Ovary (tissue), 9 donors: Measurements from ENCODE around the gene SETX. TPM values are rescaled to one million over a fixed set of nuclear protein-coding genes. Genes with fewer than 3 reads are reported as not detected.

Source experiments
- DNase-seq, 5 donors: peaks; one replicate each; pipeline ENCODE4 v3.0.0-alpha.2; 2019 to 2020
- H3K27ac ChIP-seq, 2 donors: fragments of 200-600 bp; one replicate each; pipeline versions ENCODE4 v1.5.1 to v1.8.0; 2019 to 2022
- H3K27me3 ChIP-seq: fragments of 200-600 bp; one replicate; pipeline ENCODE4 v1.8.0; 2022
- H3K36me3 ChIP-seq: fragments of 200-600 bp; sonication (generic); one replicate; pipeline ENCODE4 v1.5.1; 2019
- H3K4me1 ChIP-seq: one replicate; pipeline ENCODE4 v1.8.1; 2013; ENCODE audit warnings: mild to moderate bottlenecking, moderate library complexity; ENCODE audit not compliant: insufficient read depth
- H3K4me3 ChIP-seq: fragments of 200-600 bp; sonication (generic); one replicate; pipeline ENCODE4 v1.5.1; 2017
- H3K9me3 ChIP-seq, 2 donors: fragments of 200-600 bp in 1 of 2; sonication (generic) in 1 of 2; one replicate each; pipeline versions ENCODE4 v1.5.1 to v1.8.1; 2013 to 2019; ENCODE audit warnings: mild to moderate bottlenecking in 1 of 2, moderate library complexity in 1 of 2
- CTCF ChIP-seq, 3 donors: fragments of 450-650 bp in 2 of 3; fragments of 200-600 bp in 1 of 3; IDR thresholded peaks; one replicate each; pipeline versions ENCODE4 v1.5.1 to v1.8.0; 2016 to 2022; ENCODE audit warnings: antibody characterized with exemption in 3 of 3, mild to moderate bottlenecking in 1 of 3
- EP300 ChIP-seq: sonication (generic); formaldehyde crosslinking; IDR thresholded peaks from one replicate; pipeline ENCODE4 v1.6.1; 2017; ENCODE audit warnings: antibody characterized with exemption
- POLR2A ChIP-seq: fragments of 450-650 bp; IDR thresholded peaks from one replicate; pipeline ENCODE4 v1.6.1; 2017; ENCODE audit warnings: antibody characterized with exemption, mild to moderate bottlenecking, moderate library complexity
- WGBS, 3 donors: extraction: QIAGEN DNeasy Blood & Tissue Kit in 1 of 3; methylation state at CpG; one replicate each; pipeline versions ENCODE4 v1.1.5 to v1.1.7; 2013 to 2017; 5-methylcytosine and 5-hydroxymethylcytosine counted together
- intact Hi-C, 4 donors: fragments of 100-400 bp; cut with DNase I; formaldehyde crosslinking; loops; one replicate each; pipeline versions ENCODE4 v1.11.0 to v1.15.1; 2022 to 2023
- polyA plus RNA-seq, 2 donors: library from polyadenylated mRNA; stranded (reverse); fragments of 200-250 nt in 1 of 2; fragments of 350-450 nt in 1 of 2; fragmentation: Illumina TruSeq in 1 of 2; extraction: RNeasy Lipid Tissue Mini Kit (QIAGEN cat#74804) in 1 of 2; gene quantifications; one replicate each; pipeline ENCODE4 v1.2.3, GENCODE V29; 2013 to 2014
- total RNA-seq, 7 donors: library from RNA; depleted of rRNA in 2 of 7; stranded (reverse); fragments of >200 nt in 2 of 7; fragmentation: NEBNext Ultra II Directional in 3 of 7; extraction: Animal tissue kit (Norgen Biotek cat#: 25700) in 3 of 7; gene quantifications; one replicate each; pipeline versions ENCODE4 v1.1.0 to v1.2.4, GENCODE V29; 2016 to 2023
- donor health status: DM: no; HTN: no; CAD: no; lungs with moderate emphysema.
- donor health status: DM: no; HTN: no; CAD: no.
- donor health status: Bipolar disorder and iron deficiency.
- donor health status: DM: yes; HTN: yes; CAD: no.
- donor health status: DM: no; HTN: no; CAD: no.
- donor health status: DM: yes; HTN: yes; CAD: no.

SETX gene
- total and polyA plus RNA-seq, 9 donors: 19.9 to 51.9 (median 40.8) TPM

- Histone ChIP-seq H3K4me3 (no peak overlapping the region), H3K36me3 (no peaks in the 10 kb centered on the region), H3K27me3 (no peaks in the 10 kb centered on the region), H3K27ac (no peak overlapping the region), H3K4me1 (peaks cover 5% of the 10 kb centered on the region), H3K9me3 (no peaks in the 10 kb centered on the region)
- TF ChIP-seq EP300: no peak
- DNase-seq: peak in 2 of 5 donors; percentile 40 to 52
- intact Hi-C loops: no loop called here
- WGBS, 3 donors: 56 to 57% (median 57%) methylated on average over 19 of the region's 19 CpGs
Observed at GRCh38 chr9:132244582-132245455, 110.0 kb downstream of the SETX start.

- H3K36me3 ChIP-seq: no peaks in the 10 kb centered on the region
- TF ChIP-seq EP300 (no peak), CTCF (IDR thresholded peaks at IDR 0.05) (no peak), POLR2A (no peak)
- H3K27me3 ChIP-seq: no peaks in the 10 kb centered on the region
- H3K27ac ChIP-seq: no peak overlapping the region
- intact Hi-C loops: no loop called here
- DNase-seq: no peak
- peaks cover 5% of the 10 kb centered on the region for H3K4me1 ChIP-seq
- no peaks in the 10 kb centered on the region for H3K9me3 ChIP-seq
- H3K4me3 ChIP-seq: no peak overlapping the region
- WGBS, 3 donors: 85 to 92% (median 92%) methylated on average over 19 of the region's 19 CpGs
Observed at GRCh38 chr9:132243156-132244074, 111.4 kb downstream of the SETX start.

GRCh38 chr9:132242621-132243155, 112.1 kb downstream of the SETX start:
- 16 to 18% (median 18%) methylated on average over 18 of the region's 18 CpGs for WGBS, 3 donors
- no peak for TF ChIP-seq CTCF (IDR thresholded peaks at IDR 0.05)
- TF ChIP-seq POLR2A: no peak
- no peak for TF ChIP-seq EP300
- H3K27me3 ChIP-seq: no peaks in the 10 kb centered on the region
- no peaks in the 10 kb centered on the region for H3K9me3 ChIP-seq
- H3K4me3 ChIP-seq: peak overlapping the region; percentile 69
- H3K36me3 ChIP-seq: no peaks in the 10 kb centered on the region
- no peak overlapping the region for H3K27ac ChIP-seq
- DNase-seq: peak in 1 of 5 donors; percentile 31
- intact Hi-C loops: no loop called here
- H3K4me1 ChIP-seq: peaks cover 5% of the 10 kb centered on the region

- DNase-seq: peak; percentile 39 to 64 (median 51)
- H3K4me1 ChIP-seq: peaks cover 5% of the 10 kb centered on the region
- peak overlapping the region; percentile 69 for H3K4me3 ChIP-seq
- H3K27me3 ChIP-seq: no peaks in the 10 kb centered on the region
- H3K9me3 ChIP-seq: no peaks in the 10 kb centered on the region
- H3K36me3 ChIP-seq: no peaks in the 10 kb centered on the region
- WGBS, 3 donors: 1% methylated on average over 41 to 81 of the region's 81 CpGs
- H3K27ac ChIP-seq: no peak overlapping the region
- no peak for TF ChIP-seq CTCF (IDR thresholded peaks at IDR 0.05)
- no peak for TF ChIP-seq POLR2A
- no peak for TF ChIP-seq EP300
- intact Hi-C loops: no loop called here
Observed at GRCh38 chr9:132241840-132242620, 112.8 kb downstream of the SETX start.
